GM15510 (cell line): ENCODE results near the gene JCAD.

Source experiments
- POLR2A ChIP-seq: IDR thresholded peaks from 3 replicates; pipeline ENCODE4 v1.6.1; 2011; ENCODE audit warnings: borderline replicate concordance; ENCODE audit not compliant: insufficient read length; ENCODE audit errors: extremely low read depth

JCAD gene

GRCh38 chr10:30059209-30060107, at the start of gene JCAD:
Gene JCAD (minus strand): TSS chr10:30059586. CDS start chr10:30047812, 11,774 bp downstream.
- no peak for TF ChIP-seq POLR2A

- TF ChIP-seq POLR2A, result no peak
Measured at GRCh38 chr10:30106987-30107386, 47.6 kb upstream of the JCAD start.

- no peak for TF ChIP-seq POLR2A
Measured at GRCh38 chr10:30103595-30104320, 44.4 kb upstream of the JCAD start.

GRCh38 chr10:30099101-30099500, 39.7 kb upstream of the JCAD start:
- TF ChIP-seq POLR2A, result no peak

- TF ChIP-seq POLR2A, result no peak
Measured at GRCh38 chr10:30098629-30099028, 39.2 kb upstream of the JCAD start.

GRCh38 chr10:30096564-30096963, 37.2 kb upstream of the JCAD start:
- no peak for TF ChIP-seq POLR2A

- no peak for TF ChIP-seq POLR2A
Measured at GRCh38 chr10:30095631-30096422, 36.4 kb upstream of the JCAD start.

GRCh38 chr10:30094601-30095000, 35.2 kb upstream of the JCAD start:
- no peak for TF ChIP-seq POLR2A

- TF ChIP-seq POLR2A, result no peak
Measured at GRCh38 chr10:30093303-30093950, 34.0 kb upstream of the JCAD start.

GRCh38 chr10:30092151-30092790, 32.9 kb upstream of the JCAD start:
- no peak for TF ChIP-seq POLR2A

- no peak for TF ChIP-seq POLR2A
Measured at GRCh38 chr10:30091136-30091535, 31.8 kb upstream of the JCAD start.

GRCh38 chr10:30088178-30088577, 28.8 kb upstream of the JCAD start:
- TF ChIP-seq POLR2A, result no peak

GRCh38 chr10:30083934-30084333, 24.5 kb upstream of the JCAD start:
- TF ChIP-seq POLR2A, result no peak

GRCh38 chr10:30081182-30081581, 21.8 kb upstream of the JCAD start:
- no peak for TF ChIP-seq POLR2A

GRCh38 chr10:30080161-30080560, 20.8 kb upstream of the JCAD start:
- TF ChIP-seq POLR2A, result no peak

GRCh38 chr10:30079408-30079807, 20.0 kb upstream of the JCAD start:
- TF ChIP-seq POLR2A, result no peak
